IMR-90 (cell line): ENCODE measurements around the gene GSTT2. TPM values are rescaled to one million over a fixed set of nuclear protein-coding genes. Genes with fewer than 3 reads are reported as not detected.

ENCODE experiments used
- ATAC-seq: fragments of 200-7000 bp; cut with Tn5 transposase; 2 replicates; pipeline ENCODE4 v1.9.1; 2020; ENCODE audit warnings: low read depth, mild to moderate bottlenecking, moderate library complexity
- BruUV-seq: library from RNA; stranded (reverse); fragments of 400-500 nt; replicated peaks from 2 replicates; lab custom pipeline; 2021; lab: Mats Ljungman, UMichigan
- CTCF ChIA-PET: fragments of 300-600 bp; formaldehyde crosslinking; extraction: SDS; loops from one replicate; lab custom pipeline; 2021; ENCODE audit warnings: antibody characterized with exemption; lab: Yijun Ruan, JAX
- POLR2A ChIA-PET: fragments of 300-600 bp; sonication (Branson Sonifier 250); formaldehyde crosslinking; loops from one replicate; lab custom pipeline; 2022; ENCODE audit warnings: antibody characterized with exemption; ENCODE audit not compliant: unreplicated experiment; lab: Charles Lee
- DNase-seq: peaks from one replicate; pipeline ENCODE4 v3.0.0; 2013
- H2AFZ ChIP-seq: replicated peaks from 2 replicates; pipeline ENCODE3; 2013; ENCODE audit warnings: low read length, mild to moderate bottlenecking; ENCODE audit not compliant: poor library complexity
- H2AK5ac ChIP-seq: 2 replicates; pipeline ENCODE4 v1.6.1; 2013; ENCODE audit warnings: low read depth, low read length, inconsistent platforms
- H2AK9ac ChIP-seq: replicated peaks from 2 replicates; pipeline ENCODE3; 2013; ENCODE audit warnings: mild to moderate bottlenecking, low read depth, low read length, moderate library complexity; ENCODE audit not compliant: poor library complexity
- H2BK120ac ChIP-seq: 2 replicates; pipeline ENCODE4 v1.6.1; 2013; ENCODE audit warnings: low read depth, low read length, inconsistent platforms
- H2BK15ac ChIP-seq: 3 replicates; pipeline ENCODE4 v1.6.1; 2013; ENCODE audit warnings: low read depth, low read length, inconsistent platforms
- H2BK20ac ChIP-seq: 2 replicates; pipeline ENCODE4 v1.6.1; 2013; ENCODE audit warnings: low read depth, mild to moderate bottlenecking, inconsistent platforms, low read length, moderate library complexity
- H2BK5ac ChIP-seq: 2 replicates; pipeline ENCODE4 v1.6.1; 2013; ENCODE audit warnings: mild to moderate bottlenecking, low read depth, low read length, inconsistent platforms; ENCODE audit not compliant: poor library complexity, severe bottlenecking
- H3K14ac ChIP-seq: replicated peaks from 2 replicates; pipeline ENCODE4 v1.6.1; 2013; ENCODE audit warnings: low read depth, low read length, inconsistent platforms
- H3K18ac ChIP-seq: 2 replicates; pipeline ENCODE4 v1.6.1; 2013; ENCODE audit warnings: low read depth, low read length, control low read depth
- H3K23ac ChIP-seq: 2 replicates; pipeline ENCODE4 v1.6.1; 2013; ENCODE audit warnings: low read depth, low read length, inconsistent platforms
- H3K27ac ChIP-seq: 2 replicates; pipeline ENCODE4 v1.5.1; 2013; ENCODE audit warnings: mild to moderate bottlenecking, control low read depth, low read length; ENCODE audit not compliant: insufficient read depth
- H3K27me3 ChIP-seq: 2 replicates; pipeline ENCODE4 v1.6.1; 2013; ENCODE audit warnings: low read length; ENCODE audit not compliant: control insufficient read depth, insufficient read depth
- H3K36me3 ChIP-seq: 2 replicates; pipeline ENCODE4 v1.6.1; 2013; ENCODE audit warnings: low read length, mixed read lengths; ENCODE audit not compliant: control insufficient read depth, insufficient read depth
- H3K4ac ChIP-seq: 2 replicates; pipeline ENCODE4 v1.6.1; 2013; ENCODE audit warnings: low read depth, low read length, inconsistent platforms
- H3K4me1 ChIP-seq: 2 replicates; pipeline ENCODE4 v1.6.1; 2013; ENCODE audit warnings: low read length, mixed read lengths; ENCODE audit not compliant: control insufficient read depth, insufficient read depth
- H3K4me2 ChIP-seq: 2 replicates; pipeline ENCODE4 v1.6.1; 2013; ENCODE audit warnings: low read depth, mild to moderate bottlenecking, control low read depth, low read length, moderate library complexity
- H3K4me3 ChIP-seq: 2 replicates; pipeline ENCODE4 v1.5.1; 2013; ENCODE audit warnings: low read depth, mild to moderate bottlenecking, control low read depth, low read length, moderate library complexity; ENCODE audit not compliant: insufficient read depth
- H3K56ac ChIP-seq: 2 replicates; pipeline ENCODE4 v1.6.1; 2013; ENCODE audit warnings: low read length, inconsistent platforms; ENCODE audit not compliant: insufficient read depth; ENCODE audit errors: extremely low read depth
- H3K79me1 ChIP-seq, 2 experiments: 2 replicates each; pipeline ENCODE4 v1.6.1; 2013; ENCODE audit warnings: low read length in 2 of 2, inconsistent platforms in 1 of 2, low read depth in 1 of 2
- H3K9ac ChIP-seq: 2 replicates; pipeline ENCODE4 v1.6.1; 2013; ENCODE audit warnings: low read depth, low read length, control low read depth
- H3K9me1 ChIP-seq: 2 replicates; pipeline ENCODE4 v1.6.1; 2013; ENCODE audit warnings: low read length, inconsistent platforms; ENCODE audit not compliant: insufficient read depth
- H3K9me3 ChIP-seq: 2 replicates; pipeline ENCODE4 v1.6.1; 2013; ENCODE audit warnings: low read length; ENCODE audit not compliant: control insufficient read depth, insufficient read depth
- H4K20me1 ChIP-seq: 2 replicates; pipeline ENCODE4 v1.6.1; 2013; ENCODE audit warnings: low read length, inconsistent platforms; ENCODE audit not compliant: insufficient read depth
- H4K5ac ChIP-seq: 2 replicates; pipeline ENCODE4 v1.6.1; 2013; ENCODE audit warnings: mild to moderate bottlenecking, low read depth, low read length, control low read depth
- H4K8ac ChIP-seq, 2 experiments: 2 replicates each; pipeline ENCODE4 v1.6.1; 2013; ENCODE audit warnings: low read depth in 2 of 2, low read length in 2 of 2, control low read depth in 1 of 2, inconsistent platforms in 1 of 2
- H4K91ac ChIP-seq: 2 replicates; pipeline ENCODE4 v1.6.1; 2013; ENCODE audit warnings: low read depth, low read length, inconsistent platforms; ENCODE audit not compliant: insufficient read depth
- BHLHE40 ChIP-seq: fragments of 150-350 bp; IDR thresholded peaks from 2 replicates; pipeline ENCODE4 v1.6.1; 2016; ENCODE audit warnings: mild to moderate bottlenecking, low read depth, low read length
- CEBPB ChIP-seq: IDR thresholded peaks from 2 replicates; pipeline ENCODE4 v1.6.1; 2012; ENCODE audit warnings: low read depth, low read length, improper control_type of control experiment
- CHD1 ChIP-seq: IDR thresholded peaks from 2 replicates; pipeline ENCODE4 v1.6.1; 2012; ENCODE audit warnings: low read depth, low read length, improper control_type of control experiment
- CTCF ChIP-seq: conservative IDR thresholded peaks from 2 replicates; pipeline ENCODE4 v1.5.1; 2012; ENCODE audit warnings: mild to moderate bottlenecking, low read depth, low read length, improper control_type of control experiment
- ELK1 ChIP-seq: fragments of 150-350 bp; IDR thresholded peaks from 2 replicates; pipeline ENCODE4 v1.6.1; 2016; ENCODE audit warnings: low read depth, mild to moderate bottlenecking, low read length, moderate library complexity, borderline replicate concordance
- FOS ChIP-seq: fragments of 150-350 bp; IDR thresholded peaks from 2 replicates; pipeline ENCODE4 v1.6.1; 2016; ENCODE audit warnings: low read depth, low read length
- MAFK ChIP-seq: IDR thresholded peaks from 2 replicates; pipeline ENCODE4 v1.6.1; 2012; ENCODE audit warnings: low read depth, low read length, improper control_type of control experiment
- MAZ ChIP-seq: IDR thresholded peaks from 2 replicates; pipeline ENCODE4 v1.6.1; 2012; ENCODE audit warnings: low read depth, mild to moderate bottlenecking, low read length, improper control_type of control experiment, moderate library complexity, borderline replicate concordance
- MXI1 ChIP-seq: IDR thresholded peaks from 2 replicates; pipeline ENCODE4 v1.6.1; 2012; ENCODE audit warnings: low read depth, mild to moderate bottlenecking, low read length, moderate library complexity, borderline replicate concordance
- NFE2L2 ChIP-seq: fragments of 150-350 bp; IDR thresholded peaks from 2 replicates; pipeline ENCODE4 v1.6.1; 2016; ENCODE audit warnings: low read depth, mild to moderate bottlenecking, low read length
- POLR2A ChIP-seq: IDR thresholded peaks from 2 replicates; pipeline ENCODE4 v1.6.1; 2012; ENCODE audit warnings: mild to moderate bottlenecking, low read depth, low read length
- RAD21 ChIP-seq: IDR thresholded peaks from 2 replicates; pipeline ENCODE4 v1.6.1; 2012; ENCODE audit warnings: low read length, improper control_type of control experiment
- RCOR1 ChIP-seq: IDR thresholded peaks from 2 replicates; pipeline ENCODE4 v1.6.1; 2012; ENCODE audit warnings: mild to moderate bottlenecking, low read length, improper control_type of control experiment; ENCODE audit not compliant: insufficient replicate concordance
- RFX5 ChIP-seq: IDR thresholded peaks from 2 replicates; pipeline ENCODE4 v1.8.0; 2012; ENCODE audit warnings: low read depth, mild to moderate bottlenecking, low read length, moderate library complexity
- SMC3 ChIP-seq: fragments of 150-350 bp; IDR thresholded peaks from 2 replicates; pipeline ENCODE4 v1.6.1; 2016; ENCODE audit warnings: low read depth, mild to moderate bottlenecking, antibody characterized with exemption, low read length, moderate library complexity
- USF2 ChIP-seq: fragments of 150-350 bp; IDR thresholded peaks from 2 replicates; pipeline ENCODE4 v1.6.1; 2017; ENCODE audit warnings: mild to moderate bottlenecking, antibody characterized with exemption, low read length, low read depth
- WGBS, 2 experiments: methylation state at CpG; one replicate each; pipeline versions ENCODE4 v1.1.5 to v1.1.7; 2013; ENCODE audit warnings: missing lambda C conversion rate in 2 of 2; ENCODE audit not compliant: insufficient read length in 1 of 2; ENCODE audit errors: extremely low coverage in 2 of 2; 5-methylcytosine and 5-hydroxymethylcytosine counted together
- dilution Hi-C: fragments of 300-500 bp; cut with HindIII; formaldehyde crosslinking; loops from one replicate; pipeline ENCODE4 v1.14.3; 2018; ENCODE audit warnings: low sequenced_read_pairs; ENCODE audit not compliant: unreplicated experiment
- in situ Hi-C: fragments of 300-500 bp; cut with MboI; formaldehyde crosslinking; loops from 3 replicates; pipeline ENCODE4 v1.14.3; 2019; ENCODE audit warnings: low sequenced_read_pairs, inconsistent platforms, mixed read lengths
- intact Hi-C: fragments of 100-400 bp; cut with micrococcal nuclease; formaldehyde crosslinking; loops from 2 replicates; pipeline ENCODE4 v1.10.0; 2022
- polyA plus RNA-seq, 3 experiments: library from polyadenylated mRNA; depleted of rRNA; stranded (reverse); fragments of >200 nt; gene quantifications; 2 replicates each; pipeline ENCODE4 v1.2.3, GENCODE V29; 2012; ENCODE audit warnings: low replicate concordance in 1 of 3
- total RNA-seq: library from RNA; depleted of rRNA; stranded (reverse); fragments of >200 nt; gene quantifications from 2 replicates; pipeline ENCODE4 v1.2.3, GENCODE V29; 2012

GSTT2 gene
- total and polyA plus RNA-seq, 2 of the 4 experiments (the other 2 are of a cell fraction), result 1.4 to 6.9 TPM

GRCh38 chr22:24027991-24028390 lies 48.1 kb downstream of the GSTT2 start:
- CTCF ChIA-PET, result no interaction called here
- ATAC-seq (no peak), DNase-seq (no peak)
- no peaks in the 10 kb centered on the region for H3K9me3 ChIP-seq
- no peak overlapping the region for H3K18ac ChIP-seq
- H3K4me3 ChIP-seq, result no peak overlapping the region
- H3K36me3 ChIP-seq, result peaks cover 3% of the 10 kb centered on the region; the same call in 1 of the 2 replicates
- no peak overlapping the region for H2BK120ac ChIP-seq
- peaks cover 23% of the 10 kb centered on the region for H4K20me1 ChIP-seq
- no peak overlapping the region for H3K4ac ChIP-seq
- intact Hi-C loops, result no loop called here
- H3K27me3 ChIP-seq, result no peaks in the 10 kb centered on the region
- no peak overlapping the region for H4K8ac ChIP-seq
- POLR2A ChIA-PET, result no interaction called here
- no peaks in the 10 kb centered on the region for H3K4me1 ChIP-seq
- no peak overlapping the region for H3K23ac ChIP-seq
- WGBS, 2 experiments, result 85% methylated on average over 2 of the region's 2 CpGs; no CpG with 5 or more reads in 1 of the 2 experiments
- H2BK15ac ChIP-seq, result no peak overlapping the region
- H3K27ac ChIP-seq, result no peak overlapping the region
- H3K56ac ChIP-seq, result no peak overlapping the region
- H2BK20ac ChIP-seq, result no peak overlapping the region
- H3K79me1 ChIP-seq, result peaks cover 46 to 54% of the 10 kb centered on the region in 2 experiments
- H4K91ac ChIP-seq, result no peak overlapping the region
- H2AFZ ChIP-seq, result no peak overlapping the region
- no peak overlapping the region for H3K4me2 ChIP-seq
- no peak overlapping the region for H2AK9ac ChIP-seq
- no peak overlapping the region for H3K14ac ChIP-seq
- H3K9ac ChIP-seq, result no peak overlapping the region
- in situ Hi-C loops, result no loop called here
- H2AK5ac ChIP-seq, result no peak overlapping the region
- dilution Hi-C loops, result no loop called here
- H4K5ac ChIP-seq, result no peak overlapping the region
- no peak for TF ChIP-seq NFE2L2
- TF ChIP-seq CHD1, result no peak
- no peak for TF ChIP-seq ELK1
- TF ChIP-seq MAFK, result no peak
- TF ChIP-seq CTCF, result no peak
- no peak for TF ChIP-seq USF2
- no peak for TF ChIP-seq RCOR1
- TF ChIP-seq BHLHE40, result no peak
- TF ChIP-seq RFX5, result no peak
- no peak for TF ChIP-seq POLR2A
- TF ChIP-seq SMC3, result no peak
- no peak for TF ChIP-seq FOS
- TF ChIP-seq MXI1, result no peak
- no peak for TF ChIP-seq RAD21
- TF ChIP-seq CEBPB, result no peak
- TF ChIP-seq MAZ, result no peak
- H3K9me1 ChIP-seq, result peaks cover 3% of the 10 kb centered on the region; the same call in 1 of the 2 replicates
- no TSS peak for BruUV-seq
- H2BK5ac ChIP-seq, result no peak overlapping the region
